DMS114 treated with DMSO at 0.1 percent for 48 hours (cell line): Measurements from ENCODE around the gene AVEN.

Experiments used
- DNase-seq: peaks from one replicate; lab custom pipeline; 2025; ENCODE audit not compliant: unreplicated experiment; lab: John Stamatoyannopoulos, UW

The AVEN gene

DNA sequence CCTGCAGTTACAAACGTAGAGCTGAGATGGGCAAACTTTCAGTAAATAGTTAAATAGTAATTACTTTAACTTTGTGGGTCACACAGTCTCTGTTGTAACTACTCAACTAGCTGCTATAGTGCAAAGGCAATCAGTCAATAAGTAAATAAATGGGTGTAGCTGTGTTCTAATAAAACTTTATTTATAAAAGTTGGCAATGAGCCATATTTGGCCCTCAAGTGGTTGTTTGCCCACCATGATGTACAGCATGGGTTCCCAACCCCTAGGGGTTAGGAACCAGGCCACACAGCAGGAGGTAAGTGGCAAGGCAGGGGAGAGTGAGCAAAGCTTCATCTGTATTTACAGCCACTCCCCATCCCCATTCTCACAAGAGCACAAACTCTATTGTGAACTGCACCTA, 115.6 kb downstream of the AVEN start:
- DNase-seq = no peak

DNA sequence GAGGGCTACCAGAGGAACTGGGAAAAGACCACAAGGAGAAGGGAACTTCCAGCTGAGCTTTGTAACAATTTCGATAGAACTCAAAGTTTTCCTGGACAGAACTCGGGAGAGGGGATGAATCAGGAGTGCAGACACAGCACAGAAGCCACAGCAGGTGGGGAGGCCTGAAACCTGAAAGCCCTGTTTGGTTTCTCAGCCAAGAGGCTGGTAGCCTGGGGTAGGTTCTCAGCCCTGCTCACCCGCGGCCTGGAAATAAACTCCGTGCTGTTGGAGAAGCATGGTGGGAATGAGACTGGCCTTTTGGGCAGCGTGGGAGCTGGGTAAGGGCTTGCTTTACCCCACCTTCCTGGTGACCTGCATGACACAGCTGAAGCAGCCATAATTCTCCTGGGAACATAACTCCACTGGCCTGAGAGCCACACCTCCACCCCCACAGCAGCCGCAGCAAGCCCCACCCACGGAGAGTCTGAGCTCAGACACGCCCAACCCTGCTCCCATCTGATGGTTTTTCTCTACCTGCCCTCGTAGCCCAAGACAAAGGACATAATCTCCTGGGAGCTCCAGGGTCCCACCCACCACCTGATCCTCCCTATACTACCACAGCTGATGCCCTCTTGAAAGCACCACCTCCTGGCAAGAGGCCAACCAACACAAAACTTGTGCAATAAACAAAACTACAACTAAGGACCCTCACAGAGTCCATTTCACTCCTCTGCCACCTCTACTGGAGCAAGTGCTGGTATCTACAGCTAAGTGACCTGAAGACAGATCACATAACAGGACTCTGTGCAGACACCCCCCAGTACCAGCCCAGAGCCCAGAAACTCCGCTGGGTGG, 123.2 kb downstream of the AVEN start:
- DNase-seq = no peak

DNA sequence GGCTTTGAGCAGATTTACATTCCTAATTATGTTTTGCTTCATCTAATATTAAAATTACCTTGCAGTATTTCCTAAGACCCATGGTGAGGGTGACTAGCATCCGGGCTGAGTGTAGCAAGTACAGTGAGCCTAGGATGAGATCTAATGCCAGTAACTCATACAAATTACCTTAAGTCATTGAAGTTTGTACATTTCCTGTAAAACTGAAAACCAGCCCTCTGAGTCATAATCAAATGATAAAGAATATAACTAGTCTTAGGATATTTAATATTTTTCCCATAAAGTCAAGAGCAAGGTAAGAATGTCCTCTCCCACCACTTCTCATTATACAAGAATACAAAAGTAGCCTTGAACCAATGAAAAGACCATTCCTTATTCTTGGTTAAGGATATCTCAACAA, 125.5 kb downstream of the AVEN start:
- DNase-seq = no peak

DNA sequence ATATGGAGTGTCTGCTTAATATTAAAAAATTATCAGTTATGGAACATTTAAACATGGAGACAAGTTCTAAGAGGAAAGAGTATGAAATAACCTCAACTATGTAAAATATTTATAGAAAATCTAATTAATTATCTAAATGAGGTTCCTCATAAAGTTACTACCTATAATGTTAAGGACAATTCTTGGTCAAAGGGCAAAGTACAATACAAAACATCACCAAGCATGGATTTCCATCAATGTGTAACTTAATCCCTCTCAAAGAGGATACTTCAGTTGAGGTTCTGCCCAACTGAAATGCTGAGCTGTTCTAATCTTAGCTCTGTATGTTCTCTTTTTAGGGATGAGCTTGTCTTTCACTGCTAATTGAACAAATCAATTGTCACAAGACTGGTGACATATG, 126.7 kb downstream of the AVEN start:
- no peak for DNase-seq

DNA sequence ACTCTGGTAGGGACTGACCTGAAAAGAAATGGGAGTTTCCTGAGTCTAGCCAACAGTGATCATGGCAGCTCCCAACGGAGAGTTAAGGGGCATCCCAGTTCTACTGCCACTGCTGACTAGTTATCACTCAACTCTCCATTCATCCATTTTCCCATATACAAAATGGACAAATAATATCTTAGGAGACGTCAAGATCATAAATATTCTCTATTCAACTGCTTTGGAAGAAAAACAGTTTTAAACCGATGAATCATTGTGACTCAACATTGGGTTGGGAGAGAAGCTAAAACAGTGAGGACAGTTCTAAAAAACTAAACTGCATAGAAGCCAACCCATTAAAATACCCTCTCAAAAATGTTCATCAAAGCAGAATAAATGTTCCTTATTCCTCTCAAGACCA, 128.3 kb downstream of the AVEN start:
- no peak for DNase-seq

DNA sequence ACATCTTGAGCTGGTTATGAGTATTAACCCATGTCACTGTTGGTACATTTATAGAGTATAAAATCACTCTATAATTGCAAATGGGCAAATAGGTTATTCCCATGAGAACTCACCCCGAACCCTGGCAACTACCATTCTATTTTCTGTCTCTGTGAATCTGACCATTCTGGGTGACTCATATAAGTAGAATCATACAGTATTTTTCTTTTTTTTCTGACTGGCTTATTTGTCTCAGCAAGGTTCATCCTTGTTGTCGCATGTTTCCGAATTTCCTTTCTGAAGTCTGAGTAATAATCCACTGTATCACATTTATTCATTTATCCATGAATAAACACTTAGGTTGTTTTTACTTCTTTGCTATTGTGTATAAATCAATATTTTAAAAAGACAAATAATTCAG, 130.6 kb downstream of the AVEN start:
- no peak for DNase-seq

DNA sequence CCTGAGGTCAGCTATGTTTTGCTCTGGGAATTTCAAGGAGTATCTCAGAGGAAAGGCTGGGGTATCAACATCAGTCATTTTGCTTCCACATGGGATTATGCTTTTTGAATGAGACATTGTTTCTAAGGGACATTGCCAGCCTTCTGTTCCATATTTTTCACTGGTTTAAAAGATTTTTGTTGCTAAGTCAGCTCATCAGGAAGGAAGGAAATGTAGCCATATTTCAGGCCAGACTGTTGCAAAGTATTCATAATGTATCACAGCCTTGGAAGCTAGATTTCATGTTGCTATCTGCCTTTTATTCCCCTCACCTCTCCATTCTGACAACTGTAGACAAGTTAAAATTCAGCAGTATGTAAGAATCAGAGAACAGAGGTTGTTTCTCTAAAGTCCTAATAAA, 131.7 kb downstream of the AVEN start:
- DNase-seq = no peak

DNA sequence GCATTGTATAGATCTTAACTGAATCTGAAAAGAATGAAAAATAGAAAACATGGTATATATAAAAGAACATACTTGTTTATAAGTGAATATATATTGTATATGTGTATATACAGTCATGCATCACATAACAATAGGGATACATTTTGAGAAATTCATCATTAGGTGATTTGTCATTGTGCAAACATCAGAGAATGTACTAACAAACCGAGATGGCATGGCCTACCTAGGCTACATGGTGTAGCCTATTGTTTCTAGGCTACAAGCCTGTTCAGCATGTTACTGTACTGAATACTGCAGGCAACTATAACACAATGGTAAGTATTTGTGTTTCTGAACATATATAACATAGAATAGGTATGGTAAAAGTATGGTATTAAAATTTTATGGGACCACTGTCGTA, 135.3 kb downstream of the AVEN start:
- no peak for DNase-seq

DNA sequence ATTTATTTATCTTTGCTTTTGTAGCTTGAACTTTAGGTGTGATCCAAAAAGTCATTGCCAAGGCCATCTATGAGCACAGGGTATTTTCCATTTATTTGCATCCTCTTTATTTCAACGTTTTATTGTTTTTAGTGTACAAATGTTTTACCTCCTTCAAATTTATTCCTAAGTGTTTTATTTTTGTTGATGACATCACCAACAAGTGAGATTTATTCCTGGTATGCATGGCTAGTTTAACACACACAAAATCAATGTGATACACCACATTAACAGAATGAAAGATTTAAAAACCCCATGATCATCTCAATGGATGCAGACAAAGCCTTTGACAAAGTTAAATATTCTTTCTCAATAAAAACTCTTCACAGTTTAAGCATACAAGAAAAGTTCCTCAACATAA, 137.0 kb downstream of the AVEN start:
- DNase-seq = no peak

DNA sequence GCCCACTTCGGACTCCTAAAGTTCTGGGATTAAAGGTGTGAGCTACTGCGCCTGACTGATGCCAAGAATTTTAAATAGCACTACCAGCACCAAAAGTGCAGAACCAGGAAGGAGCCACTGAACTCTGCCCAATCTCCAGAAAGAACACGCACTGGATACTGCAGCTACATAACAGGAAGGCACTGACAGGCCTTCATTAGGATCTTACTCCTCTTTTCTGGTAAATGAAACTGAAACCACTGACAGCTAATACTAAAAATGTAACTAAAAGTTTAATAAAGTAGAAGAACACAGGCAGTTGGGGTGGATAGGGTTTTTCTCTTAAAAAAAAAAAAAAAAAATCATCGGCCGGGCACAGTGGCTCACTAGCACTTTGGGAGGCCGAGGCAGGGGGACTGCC, 144.8 kb downstream of the AVEN start:
- no peak for DNase-seq

DNA sequence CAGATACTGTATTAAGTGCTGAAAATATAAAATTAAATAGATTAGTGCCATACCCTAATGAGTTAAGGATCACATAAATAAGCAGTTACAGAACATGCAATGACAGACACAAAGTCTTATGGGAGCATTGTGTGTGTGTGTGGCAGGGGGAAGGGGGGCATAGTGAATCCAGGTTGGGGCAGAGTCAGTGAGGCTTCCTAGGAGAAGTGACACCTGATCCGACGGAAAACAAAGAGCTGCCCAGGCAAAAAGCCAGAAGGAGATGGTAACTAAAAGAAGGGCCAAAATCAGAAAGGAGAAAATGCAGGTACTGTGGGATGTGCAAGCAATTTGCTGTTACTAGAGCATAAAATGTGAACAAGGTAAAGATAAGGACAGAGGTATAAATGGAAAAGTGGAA, 150.8 kb downstream of the AVEN start:
- no peak for DNase-seq

DNA sequence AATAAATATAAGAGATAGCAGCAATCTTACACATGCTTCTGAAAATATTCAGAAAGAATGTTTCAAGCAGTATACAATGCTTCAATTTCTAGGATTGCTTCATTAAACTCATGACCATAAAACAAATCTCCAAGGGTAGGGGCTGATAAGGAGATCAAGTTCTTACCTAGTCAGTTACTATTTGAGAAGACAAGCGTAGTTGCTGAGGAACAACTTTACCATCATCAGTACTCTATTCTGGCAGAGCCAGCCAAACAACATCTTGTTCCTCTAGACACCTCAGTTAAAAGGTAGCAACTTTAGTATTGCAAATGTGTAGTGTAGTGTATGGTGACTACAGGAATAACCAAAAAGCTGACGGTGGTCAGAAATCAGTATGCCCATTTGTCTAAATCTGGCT, 156.1 kb downstream of the AVEN start:
- DNase-seq = no peak

DNA sequence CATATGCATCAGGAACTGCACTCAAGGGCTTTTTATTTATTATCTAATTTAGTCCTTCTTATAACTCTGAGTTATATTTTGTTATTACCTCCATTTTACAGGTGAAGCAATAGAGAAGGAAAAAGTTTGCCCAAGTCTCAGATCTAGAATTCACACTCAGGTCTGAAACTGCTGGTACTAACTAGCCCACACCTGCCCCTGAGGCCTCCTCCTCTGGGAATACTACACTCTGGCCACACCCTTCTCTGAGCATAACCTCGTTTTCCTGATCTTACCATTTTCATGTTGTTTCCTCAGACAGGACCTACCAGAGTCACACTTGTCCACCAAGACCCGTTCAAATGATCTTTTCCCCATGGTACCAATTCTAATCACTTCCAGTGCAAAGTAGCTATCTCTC, 164.8 kb downstream of the AVEN start:
- DNase-seq = no peak

DNA sequence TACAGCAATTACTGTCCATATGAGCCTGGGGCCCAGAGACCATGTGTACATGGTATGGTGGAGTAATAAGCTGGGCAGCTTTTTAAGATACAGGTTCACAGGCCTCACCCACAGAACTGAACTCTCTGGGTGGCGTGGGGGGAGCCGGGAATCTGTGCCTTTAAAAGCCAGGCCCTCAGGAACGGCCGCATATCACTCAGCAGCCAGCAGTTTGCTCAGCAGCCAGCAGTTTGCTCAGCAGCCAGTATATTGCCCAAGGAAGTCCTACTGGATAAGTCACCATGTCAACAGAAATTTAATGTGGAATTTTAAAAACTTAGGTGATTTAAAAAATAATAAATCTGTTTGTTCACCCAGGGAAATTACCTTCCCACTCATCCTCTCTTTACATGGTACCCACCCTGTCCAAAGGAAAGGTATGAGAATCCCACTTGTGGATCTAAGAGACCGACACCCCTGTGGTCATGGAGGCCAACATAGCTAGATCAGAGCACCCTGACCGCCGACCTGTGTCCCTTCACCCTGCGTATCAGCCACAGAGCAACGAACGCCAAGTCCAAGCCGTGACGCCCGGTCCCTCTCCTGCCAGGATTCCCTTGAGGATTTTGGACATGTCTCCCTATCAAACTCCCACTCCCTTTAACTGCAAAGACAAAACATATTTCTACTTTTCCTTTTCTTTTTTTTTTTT, 166.4 kb downstream of the AVEN start:
- no peak for DNase-seq

DNA sequence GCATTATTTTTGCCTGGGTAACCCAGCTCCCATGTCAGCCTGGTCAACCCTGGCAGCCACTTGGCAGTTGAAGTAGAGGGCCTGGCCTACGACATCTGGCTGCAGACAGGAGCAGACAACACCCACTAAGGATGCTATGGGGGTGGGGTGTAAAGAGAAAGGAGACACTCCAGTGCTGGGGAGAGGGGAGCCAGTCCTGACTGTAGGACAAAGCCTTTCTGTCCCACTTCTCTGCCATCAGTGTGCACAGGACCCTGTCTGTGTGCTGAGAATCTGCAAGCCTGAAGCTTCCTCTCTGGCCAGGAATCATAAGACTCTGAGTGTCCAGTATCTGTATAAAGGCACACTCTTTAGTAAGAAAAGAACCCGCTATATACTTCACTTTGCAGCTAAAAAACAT, 167.0 kb downstream of the AVEN start:
- no peak for DNase-seq

DNA sequence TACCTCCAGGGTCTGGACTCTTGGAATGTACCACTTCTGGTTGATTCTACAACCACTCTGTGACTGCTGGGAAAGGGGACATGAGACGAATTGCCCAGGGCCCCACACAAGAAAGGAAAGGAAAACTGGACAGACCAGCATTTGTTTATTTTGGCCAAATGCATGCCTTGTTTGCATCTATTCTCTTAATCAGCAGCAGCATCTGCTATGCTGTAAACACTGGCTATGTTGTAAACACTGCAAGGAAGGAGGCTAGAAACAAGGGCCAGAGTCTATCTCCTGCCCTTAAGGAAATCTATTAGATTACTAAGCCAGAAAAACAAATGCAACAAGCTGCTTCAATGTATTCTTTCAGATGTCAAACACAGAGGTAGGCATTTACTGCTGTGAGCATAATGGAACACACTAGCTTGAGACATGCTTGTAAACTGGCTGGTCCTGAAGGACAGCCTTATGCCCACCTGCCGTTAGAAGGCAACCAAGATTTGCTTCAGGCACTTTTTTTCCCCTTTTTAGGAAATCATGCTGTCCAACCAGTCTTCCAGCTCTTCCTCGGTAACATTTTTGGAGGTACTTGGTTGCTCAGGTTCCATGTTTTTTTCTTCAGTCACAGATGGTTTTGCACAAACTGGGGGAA, 172.8 kb downstream of the AVEN start:
- no peak for DNase-seq

DNA sequence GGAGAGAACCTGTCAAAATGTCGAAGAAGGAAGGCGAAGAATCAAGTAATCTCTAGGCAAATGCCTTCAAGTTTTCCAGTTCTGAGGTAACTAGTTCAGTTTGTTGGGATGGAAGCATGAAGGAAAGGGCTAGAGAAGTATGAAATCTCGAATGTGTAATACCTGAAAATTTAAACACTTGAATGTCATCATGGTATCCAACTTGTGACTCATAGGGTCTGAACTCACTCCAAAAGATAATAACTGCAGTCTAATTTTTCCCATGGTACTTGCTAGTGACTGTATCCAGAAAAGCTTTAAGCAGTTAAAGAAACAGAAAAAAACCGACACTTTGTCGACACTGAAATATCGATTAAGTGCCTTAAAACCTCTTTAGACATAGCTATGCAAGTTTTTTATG, 173.6 kb downstream of the AVEN start:
- no peak for DNase-seq

DNA sequence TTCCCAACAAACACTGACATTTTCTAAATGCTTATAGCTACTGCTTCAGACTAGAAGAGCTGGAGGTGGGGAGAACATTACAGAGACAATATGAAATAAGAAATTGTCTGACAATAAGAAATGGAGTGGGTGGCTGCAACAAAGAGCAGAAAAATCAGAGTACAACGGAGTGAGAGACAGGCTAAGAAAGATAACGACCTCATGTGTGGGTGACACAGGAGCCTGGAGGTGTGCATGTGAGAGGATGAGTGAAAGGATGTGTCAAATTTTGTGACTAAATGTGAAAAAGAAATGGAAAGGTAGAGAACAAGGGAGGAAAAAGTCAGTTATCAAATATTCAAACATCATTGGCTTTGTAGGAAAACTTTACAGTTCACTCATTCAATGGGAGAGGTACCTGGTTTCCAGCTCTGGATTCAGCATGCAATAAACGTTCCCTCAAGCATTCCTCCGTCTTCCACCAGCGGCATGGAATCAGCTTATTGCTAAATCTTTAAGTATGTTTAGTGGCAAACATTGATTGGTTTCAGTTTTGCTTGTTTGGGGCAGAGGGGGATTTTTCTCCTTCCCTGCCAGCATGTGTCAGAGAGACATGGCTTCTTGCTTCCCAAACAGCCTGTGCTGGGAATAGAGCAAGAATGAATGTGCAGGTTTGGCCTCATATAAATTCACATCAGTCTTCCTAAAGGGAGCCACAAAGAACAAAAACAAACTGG, 174.5 kb downstream of the AVEN start:
- no peak for DNase-seq

DNA sequence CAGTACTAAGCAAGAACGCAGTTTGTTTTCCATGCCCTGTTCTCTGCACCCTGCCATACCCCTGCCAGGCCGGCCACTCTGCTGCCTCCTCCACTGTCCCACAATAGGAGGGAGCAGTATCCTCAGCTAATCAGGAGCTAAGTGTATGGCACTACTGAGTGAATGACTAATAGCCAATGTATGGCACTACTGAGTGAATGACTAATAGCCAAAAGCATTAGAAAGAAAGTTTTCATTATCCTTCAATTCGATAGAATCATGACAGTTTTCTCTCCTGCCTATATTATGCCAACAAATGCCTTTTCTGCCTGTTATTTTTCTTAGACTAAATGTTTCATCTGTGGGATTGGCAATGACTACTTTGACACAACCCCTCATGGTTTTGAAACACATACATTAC, 178.2 kb downstream of the AVEN start:
- DNase-seq = no peak

DNA sequence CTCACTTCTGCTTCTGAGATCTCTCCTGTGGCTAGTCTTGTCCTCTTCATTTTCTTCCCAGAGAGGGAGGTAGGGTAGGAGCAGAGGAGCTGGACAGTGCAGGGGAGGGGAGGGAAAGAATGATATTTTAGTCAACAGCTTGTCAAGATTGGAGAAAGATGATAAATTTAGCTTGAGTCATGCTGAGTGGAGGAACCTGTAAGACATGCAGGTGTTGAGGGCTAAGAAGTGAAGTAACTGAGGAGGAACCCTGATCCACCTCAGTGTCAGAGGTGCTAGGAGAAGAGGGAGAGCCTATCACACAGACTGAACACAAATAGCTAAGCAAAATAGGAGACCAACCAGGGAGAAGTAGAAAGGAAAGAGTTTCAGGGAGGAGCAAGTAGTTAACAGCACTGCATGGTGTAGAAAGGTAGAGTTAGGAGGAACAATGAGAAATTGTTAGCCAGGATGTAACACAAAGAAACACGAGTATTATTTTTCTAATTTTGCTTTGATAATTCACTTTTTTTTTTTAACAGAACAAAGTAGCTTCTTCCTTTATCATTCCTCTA, 178.9 kb downstream of the AVEN start:
- no peak for DNase-seq

DNA sequence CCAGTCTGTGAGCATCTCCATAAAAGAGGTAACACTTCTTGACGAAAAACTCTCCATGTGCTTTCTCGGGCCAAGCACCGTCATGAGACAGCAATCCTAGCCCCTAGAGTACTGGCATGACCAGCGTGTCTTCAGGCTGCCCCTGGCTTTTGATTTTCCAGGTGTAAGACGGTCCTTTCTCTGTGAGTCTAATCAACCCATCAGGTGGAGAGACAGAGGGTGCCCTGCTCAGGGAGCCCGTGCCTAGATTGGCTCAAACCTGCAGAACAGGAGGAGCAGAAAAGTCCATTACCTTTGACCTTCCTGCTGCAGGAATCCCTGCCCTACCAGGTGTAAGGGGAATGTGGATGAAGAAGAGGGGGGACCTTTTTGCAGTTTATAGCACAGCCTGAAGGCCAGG, 180.2 kb downstream of the AVEN start:
- no peak for DNase-seq
